ENCODE results near the gene CHAC2. TPM values are rescaled to one million over a fixed set of nuclear protein-coding genes. Genes with fewer than 3 reads are reported as not detected.
A peak's percentile ranks its signal among the peaks of the same experiment; 100 is the strongest.

The CHAC2 gene
- total and polyA plus RNA-seq, 2 of the 13 experiments (the other 11 are each of a cell fraction or from before 2014, with no cell fraction given) = 1.7 to 10.7 TPM

DNA sequence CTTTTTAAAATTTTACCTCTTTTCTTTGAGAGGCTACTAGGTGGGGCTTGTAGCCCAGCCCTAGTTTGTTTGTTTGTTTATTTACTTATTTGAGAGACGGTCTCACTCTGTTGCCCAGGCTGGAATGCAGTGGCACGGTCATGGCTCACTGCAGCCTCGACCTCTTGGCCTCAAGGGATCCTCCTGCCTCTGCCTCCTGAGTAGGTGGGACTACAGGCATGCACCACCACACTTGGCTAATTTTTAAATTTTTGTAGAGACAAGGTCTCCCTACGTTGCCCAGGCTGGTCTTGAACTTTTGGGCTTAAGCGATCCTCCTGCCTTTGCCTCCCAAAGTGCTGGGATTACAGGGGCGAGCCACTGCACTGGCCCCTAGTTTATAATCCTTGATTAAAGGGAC is 54.2 kb downstream of the CHAC2 start (continued):
- TF ChIP-seq, protein P1, sequence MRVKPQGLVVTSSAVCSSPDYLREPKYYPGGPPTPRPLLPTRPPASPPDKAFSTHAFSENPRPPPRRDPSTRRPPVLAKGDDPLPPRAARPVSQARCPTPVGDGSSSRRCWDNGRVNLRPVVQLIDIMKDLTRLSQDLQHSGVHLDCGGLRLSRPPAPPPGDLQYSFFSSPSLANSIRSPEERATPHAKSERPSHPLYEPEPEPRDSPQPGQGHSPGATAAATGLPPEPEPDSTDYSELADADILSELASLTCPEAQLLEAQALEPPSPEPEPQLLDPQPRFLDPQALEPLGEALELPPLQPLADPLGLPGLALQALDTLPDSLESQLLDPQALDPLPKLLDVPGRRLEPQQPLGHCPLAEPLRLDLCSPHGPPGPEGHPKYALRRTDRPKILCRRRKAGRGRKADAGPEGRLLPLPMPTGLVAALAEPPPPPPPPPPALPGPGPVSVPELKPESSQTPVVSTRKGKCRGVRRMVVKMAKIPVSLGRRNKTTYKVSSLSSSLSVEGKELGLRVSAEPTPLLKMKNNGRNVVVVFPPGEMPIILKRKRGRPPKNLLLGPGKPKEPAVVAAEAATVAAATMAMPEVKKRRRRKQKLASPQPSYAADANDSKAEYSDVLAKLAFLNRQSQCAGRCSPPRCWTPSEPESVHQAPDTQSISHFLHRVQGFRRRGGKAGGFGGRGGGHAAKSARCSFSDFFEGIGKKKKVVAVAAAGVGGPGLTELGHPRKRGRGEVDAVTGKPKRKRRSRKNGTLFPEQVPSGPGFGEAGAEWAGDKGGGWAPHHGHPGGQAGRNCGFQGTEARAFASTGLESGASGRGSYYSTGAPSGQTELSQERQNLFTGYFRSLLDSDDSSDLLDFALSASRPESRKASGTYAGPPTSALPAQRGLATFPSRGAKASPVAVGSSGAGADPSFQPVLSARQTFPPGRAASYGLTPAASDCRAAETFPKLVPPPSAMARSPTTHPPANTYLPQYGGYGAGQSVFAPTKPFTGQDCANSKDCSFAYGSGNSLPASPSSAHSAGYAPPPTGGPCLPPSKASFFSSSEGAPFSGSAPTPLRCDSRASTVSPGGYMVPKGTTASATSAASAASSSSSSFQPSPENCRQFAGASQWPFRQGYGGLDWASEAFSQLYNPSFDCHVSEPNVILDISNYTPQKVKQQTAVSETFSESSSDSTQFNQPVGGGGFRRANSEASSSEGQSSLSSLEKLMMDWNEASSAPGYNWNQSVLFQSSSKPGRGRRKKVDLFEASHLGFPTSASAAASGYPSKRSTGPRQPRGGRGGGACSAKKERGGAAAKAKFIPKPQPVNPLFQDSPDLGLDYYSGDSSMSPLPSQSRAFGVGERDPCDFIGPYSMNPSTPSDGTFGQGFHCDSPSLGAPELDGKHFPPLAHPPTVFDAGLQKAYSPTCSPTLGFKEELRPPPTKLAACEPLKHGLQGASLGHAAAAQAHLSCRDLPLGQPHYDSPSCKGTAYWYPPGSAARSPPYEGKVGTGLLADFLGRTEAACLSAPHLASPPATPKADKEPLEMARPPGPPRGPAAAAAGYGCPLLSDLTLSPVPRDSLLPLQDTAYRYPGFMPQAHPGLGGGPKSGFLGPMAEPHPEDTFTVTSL (CRISPR knock-in tag; IDR thresholded peaks at IDR 0.05; ENCODE audit: borderline replicate concordance) = no peak
- TF ChIP-seq ZNF12 (CRISPR knock-in tag; IDR thresholded peaks at IDR 0.05) (no peak), ZNF225 (CRISPR knock-in tag; IDR thresholded peaks at IDR 0.05) (no peak), WIZ (CRISPR knock-in tag; IDR thresholded peaks at IDR 0.05) (no peak), SNAPC2 (CRISPR knock-in tag; IDR thresholded peaks at IDR 0.05) (no peak), ZFP1 (CRISPR knock-in tag; IDR thresholded peaks at IDR 0.05) (no peak)
- TF ChIP-seq, protein P2, sequence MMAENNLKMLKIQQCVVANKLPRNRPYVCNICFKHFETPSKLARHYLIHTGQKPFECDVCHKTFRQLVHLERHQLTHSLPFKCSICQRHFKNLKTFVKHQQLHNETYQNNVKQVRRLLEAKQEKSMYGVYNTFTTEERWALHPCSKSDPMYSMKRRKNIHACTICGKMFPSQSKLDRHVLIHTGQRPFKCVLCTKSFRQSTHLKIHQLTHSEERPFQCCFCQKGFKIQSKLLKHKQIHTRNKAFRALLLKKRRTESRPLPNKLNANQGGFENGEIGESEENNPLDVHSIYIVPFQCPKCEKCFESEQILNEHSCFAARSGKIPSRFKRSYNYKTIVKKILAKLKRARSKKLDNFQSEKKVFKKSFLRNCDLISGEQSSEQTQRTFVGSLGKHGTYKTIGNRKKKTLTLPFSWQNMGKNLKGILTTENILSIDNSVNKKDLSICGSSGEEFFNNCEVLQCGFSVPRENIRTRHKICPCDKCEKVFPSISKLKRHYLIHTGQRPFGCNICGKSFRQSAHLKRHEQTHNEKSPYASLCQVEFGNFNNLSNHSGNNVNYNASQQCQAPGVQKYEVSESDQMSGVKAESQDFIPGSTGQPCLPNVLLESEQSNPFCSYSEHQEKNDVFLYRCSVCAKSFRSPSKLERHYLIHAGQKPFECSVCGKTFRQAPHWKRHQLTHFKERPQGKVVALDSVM (CRISPR knock-in tag; IDR thresholded peaks at IDR 0.05) = peak; percentile 92
